IPS-15b (cell line): ENCODE results near the gene ADRB1.
A peak's percentile ranks its signal among the peaks of the same experiment; 100 is the strongest.

Source experiments
- H3K27me3 ChIP-seq: one replicate; pipeline ENCODE4 v1.6.1; 2013; ENCODE audit warnings: low read length; ENCODE audit not compliant: control insufficient read depth, insufficient read depth
- H3K36me3 ChIP-seq: one replicate; pipeline ENCODE4 v1.6.1; 2013; ENCODE audit warnings: low read length; ENCODE audit not compliant: control insufficient read depth, insufficient read depth
- H3K4me1 ChIP-seq: one replicate; pipeline ENCODE4 v1.6.1; 2013; ENCODE audit warnings: mild to moderate bottlenecking, low read length; ENCODE audit not compliant: control insufficient read depth, insufficient read depth
- H3K4me3 ChIP-seq: one replicate; pipeline ENCODE4 v1.5.1; 2013; ENCODE audit warnings: low read depth, low read length
- H3K9ac ChIP-seq: one replicate; pipeline ENCODE4 v1.6.1; 2013; ENCODE audit warnings: low read depth, mild to moderate bottlenecking, low read length
- H3K9me3 ChIP-seq: one replicate; pipeline ENCODE4 v1.6.1; 2013; ENCODE audit warnings: mild to moderate bottlenecking, low read length; ENCODE audit not compliant: control insufficient read depth, insufficient read depth

The ADRB1 gene

GRCh38 chr10:114043532-114044246 is at the start of gene ADRB1:
ADRB1 (plus strand) TSS chr10:114043866; CDS start chr10:114044133, 267 bp downstream.
- peaks cover 2% of the 10 kb centered on the region for H3K4me1 ChIP-seq
- no peak within 1 kb of the TSS for H3K9ac ChIP-seq
- peaks cover 70% of the 10 kb centered on the region for H3K27me3 ChIP-seq
- peak within 1 kb of the TSS; percentile 72 for H3K4me3 ChIP-seq
- H3K36me3 ChIP-seq, result no peaks in the 10 kb centered on the region
- no peaks in the 10 kb centered on the region for H3K9me3 ChIP-seq

DNA sequence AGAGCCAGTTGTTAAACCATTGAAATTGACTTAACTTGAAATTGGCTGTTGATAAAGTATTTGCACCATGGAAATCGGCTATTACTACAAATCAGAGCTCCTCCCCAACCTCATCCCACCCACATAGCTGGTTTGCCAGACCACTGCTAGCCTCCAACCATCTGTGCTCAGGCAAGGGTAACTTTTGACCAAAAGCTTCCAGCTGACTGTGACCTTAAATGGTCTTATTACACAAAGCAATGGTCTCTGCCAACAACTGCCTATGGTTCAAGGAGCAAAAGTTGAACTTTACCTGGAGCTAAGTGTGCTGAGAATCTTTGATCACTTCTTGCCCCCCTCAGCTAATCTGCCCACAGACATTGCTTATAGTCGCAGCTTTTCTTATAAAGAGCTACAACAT is 48.5 kb upstream of the ADRB1 start:
- Histone ChIP-seq H3K27me3 (no peaks in the 10 kb centered on the region), H3K9ac (no peak overlapping the region), H3K9me3 (no peaks in the 10 kb centered on the region), H3K36me3 (no peaks in the 10 kb centered on the region), H3K4me3 (no peak overlapping the region), H3K4me1 (no peaks in the 10 kb centered on the region)

GRCh38 chr10:113997428-113997827 is 46.2 kb upstream of the ADRB1 start:
- Histone ChIP-seq H3K4me1 (no peaks in the 10 kb centered on the region), H3K4me3 (no peak overlapping the region), H3K9me3 (no peaks in the 10 kb centered on the region), H3K9ac (no peak overlapping the region), H3K27me3 (no peaks in the 10 kb centered on the region), H3K36me3 (no peaks in the 10 kb centered on the region)

DNA sequence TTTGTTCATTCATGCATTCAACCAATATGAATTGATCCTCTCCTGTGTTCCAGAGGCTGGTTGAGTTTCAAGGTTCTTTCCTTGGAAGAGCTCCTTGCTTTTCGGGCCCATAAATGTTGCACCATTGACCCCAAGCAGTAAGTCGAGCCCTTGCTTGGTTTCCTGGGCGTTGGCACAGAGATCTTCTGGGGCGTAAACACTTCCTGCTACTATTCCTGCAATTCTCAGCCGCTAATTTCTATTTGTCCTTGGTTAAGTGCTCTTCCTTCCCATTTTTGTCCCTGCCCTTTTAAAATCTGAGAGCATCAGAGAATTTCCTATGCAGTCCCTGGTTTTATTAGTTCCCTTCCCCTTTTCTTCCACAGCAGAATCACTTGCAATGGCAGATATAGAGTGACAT is 44.1 kb upstream of the ADRB1 start:
- H3K27me3 ChIP-seq, result no peaks in the 10 kb centered on the region
- no peak overlapping the region for H3K4me3 ChIP-seq
- no peaks in the 10 kb centered on the region for H3K36me3 ChIP-seq
- H3K4me1 ChIP-seq, result no peaks in the 10 kb centered on the region
- H3K9me3 ChIP-seq, result no peaks in the 10 kb centered on the region
- H3K9ac ChIP-seq, result no peak overlapping the region

DNA sequence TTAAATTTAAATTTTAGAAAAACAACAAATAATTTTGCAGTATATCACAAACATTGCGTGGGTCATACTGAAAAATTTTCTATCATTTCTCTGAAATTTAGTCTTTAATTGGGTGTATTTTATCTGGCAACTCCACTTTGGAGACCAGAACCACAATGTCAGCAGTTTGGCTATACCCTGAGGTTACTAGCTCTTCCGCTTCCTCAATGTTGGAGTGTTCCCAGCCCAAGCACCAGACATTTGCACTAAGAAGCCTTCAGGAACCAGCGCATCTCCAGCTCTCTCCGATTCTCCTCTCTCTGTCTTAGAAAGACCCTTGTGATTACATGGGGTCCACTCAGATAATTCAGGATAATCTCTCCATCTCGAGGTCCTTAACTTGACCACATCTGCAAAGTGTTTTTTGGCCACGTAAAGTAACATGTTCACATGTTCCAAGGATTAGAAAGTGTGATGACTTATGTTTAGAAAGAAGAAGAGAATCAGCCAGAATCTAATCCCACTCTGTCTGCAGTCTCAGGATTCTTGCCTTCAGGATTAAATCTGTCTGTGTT is 43.1 kb upstream of the ADRB1 start:
- Histone ChIP-seq H3K4me3 (no peak overlapping the region), H3K36me3 (no peaks in the 10 kb centered on the region), H3K27me3 (no peaks in the 10 kb centered on the region), H3K9ac (no peak overlapping the region), H3K9me3 (no peaks in the 10 kb centered on the region), H3K4me1 (no peaks in the 10 kb centered on the region)

DNA sequence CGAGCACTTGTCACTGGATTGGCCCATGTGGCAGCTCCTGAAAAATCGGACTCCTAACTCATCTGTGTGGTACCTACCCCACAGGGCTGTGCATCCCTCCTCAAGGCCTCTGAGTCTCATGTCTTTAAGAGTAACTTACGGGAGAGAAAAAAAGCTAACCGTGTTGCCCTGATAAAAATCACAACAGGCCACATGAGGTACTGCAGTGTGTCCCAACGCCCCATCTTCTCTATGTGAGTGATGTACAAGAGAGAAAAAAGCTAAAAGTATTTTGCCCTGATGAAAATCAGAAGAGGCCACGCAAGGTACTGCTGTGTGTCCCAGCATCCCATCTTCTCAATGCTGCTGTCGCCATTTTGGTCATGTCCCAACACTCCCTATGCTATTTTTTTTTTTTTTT is 41.2 kb upstream of the ADRB1 start:
- no peaks in the 10 kb centered on the region for H3K36me3 ChIP-seq
- no peaks in the 10 kb centered on the region for H3K4me1 ChIP-seq
- no peaks in the 10 kb centered on the region for H3K9me3 ChIP-seq
- H3K27me3 ChIP-seq, result no peaks in the 10 kb centered on the region
- H3K9ac ChIP-seq, result no peak overlapping the region
- no peak overlapping the region for H3K4me3 ChIP-seq

- H3K9ac ChIP-seq, result no peak overlapping the region
Measured at GRCh38 chr10:114003161-114003941, 40.3 kb upstream of the ADRB1 start.

GRCh38 chr10:114009281-114009996 is 34.2 kb upstream of the ADRB1 start:
- no peak overlapping the region for H3K9ac ChIP-seq
- H3K4me1 ChIP-seq, result no peaks in the 10 kb centered on the region
- H3K9me3 ChIP-seq, result no peaks in the 10 kb centered on the region
- no peaks in the 10 kb centered on the region for H3K36me3 ChIP-seq
- no peaks in the 10 kb centered on the region for H3K27me3 ChIP-seq
- H3K4me3 ChIP-seq, result no peak overlapping the region

More at GRCh38 chr10:114003161-114003941, 40.3 kb upstream of the ADRB1 start:
- no peaks in the 10 kb centered on the region for H3K4me1 ChIP-seq
- no peaks in the 10 kb centered on the region for H3K36me3 ChIP-seq
- H3K27me3 ChIP-seq, result no peaks in the 10 kb centered on the region
- no peak overlapping the region for H3K4me3 ChIP-seq
- no peaks in the 10 kb centered on the region for H3K9me3 ChIP-seq

- H3K9me3 ChIP-seq, result no peaks in the 10 kb centered on the region
- no peak overlapping the region for H3K4me3 ChIP-seq
- H3K4me1 ChIP-seq, result no peaks in the 10 kb centered on the region
- no peaks in the 10 kb centered on the region for H3K36me3 ChIP-seq
- no peak overlapping the region for H3K9ac ChIP-seq
- no peaks in the 10 kb centered on the region for H3K27me3 ChIP-seq
Measured at GRCh38 chr10:114010316-114010715, 33.4 kb upstream of the ADRB1 start.

DNA sequence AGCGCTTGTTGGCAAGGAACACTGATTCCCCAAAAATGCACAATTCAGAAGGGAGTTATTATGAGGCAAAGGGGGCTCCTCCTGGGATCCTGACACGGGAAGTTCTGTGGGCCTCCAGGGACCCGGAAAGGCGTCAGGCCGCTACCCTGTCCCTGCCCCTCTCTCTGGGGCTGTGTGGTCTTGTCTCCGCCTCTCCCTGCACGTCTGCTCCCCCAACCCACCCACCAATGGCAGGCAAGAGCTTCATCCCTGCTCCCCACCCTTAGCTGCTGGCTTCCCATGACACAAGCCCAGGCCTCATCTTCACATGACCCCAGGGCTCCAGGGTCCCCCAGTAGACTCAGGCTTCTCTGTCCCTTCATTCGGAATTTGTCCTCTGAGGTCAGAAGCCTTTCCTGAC is 31.0 kb upstream of the ADRB1 start:
- H3K9ac ChIP-seq, result no peak overlapping the region
- H3K4me1 ChIP-seq, result no peaks in the 10 kb centered on the region
- no peaks in the 10 kb centered on the region for H3K36me3 ChIP-seq
- no peak overlapping the region for H3K4me3 ChIP-seq
- H3K27me3 ChIP-seq, result no peaks in the 10 kb centered on the region
- no peaks in the 10 kb centered on the region for H3K9me3 ChIP-seq

- H3K36me3 ChIP-seq, result no peaks in the 10 kb centered on the region
- H3K9ac ChIP-seq, result no peak overlapping the region
- H3K9me3 ChIP-seq, result no peaks in the 10 kb centered on the region
- H3K4me1 ChIP-seq, result no peaks in the 10 kb centered on the region
- no peak overlapping the region for H3K4me3 ChIP-seq
- H3K27me3 ChIP-seq, result no peaks in the 10 kb centered on the region
Measured at GRCh38 chr10:114015708-114016107, 28.0 kb upstream of the ADRB1 start.
